ENCODE results near the gene TEX10.

DNA sequence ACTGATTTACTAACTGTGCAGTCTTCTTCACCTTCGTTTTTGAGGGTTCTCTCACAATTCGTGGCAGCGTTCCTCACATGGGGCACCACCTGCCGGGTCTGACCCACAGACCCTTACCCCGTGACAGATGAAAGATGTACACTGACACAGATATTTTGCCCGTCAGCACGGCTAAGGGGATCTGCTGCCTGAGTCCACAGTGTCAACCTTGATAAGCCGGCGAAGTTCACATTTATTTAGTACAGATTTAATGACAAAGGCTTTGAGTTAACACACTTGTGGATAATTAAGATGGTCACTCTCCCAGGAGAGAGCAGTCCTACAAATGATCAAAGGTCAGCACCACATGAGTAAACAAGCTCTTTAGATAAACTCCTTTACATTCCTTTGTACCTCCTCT lies 15.9 kb upstream of the TEX10 start:
- no peak for TF ChIP-seq POLR2A (IDR thresholded peaks at IDR 0.05; ENCODE audit: low read depth, low read length)
- no peak for TF ChIP-seq SPI1 (IDR thresholded peaks at IDR 0.05; ENCODE audit: low read depth, low read length)
- no peak for TF ChIP-seq POLR2AphosphoS5 (IDR thresholded peaks at IDR 0.05; ENCODE audit: low read depth, low read length)
- no peak for TF ChIP-seq TAF1 (IDR thresholded peaks at IDR 0.05; ENCODE audit: low read depth, low read length)

Measured in GM12891 (cell line).